Ovary (tissue), 9 donors: ENCODE measurements around the gene CFAP70. TPM values are rescaled to one million over a fixed set of nuclear protein-coding genes. Genes with fewer than 3 reads are reported as not detected.
"Not testable (repeated sequence)": the region's sequence is repeated elsewhere in the genome, so short reads cannot be mapped to it uniquely, and the experiment has no call there.

Experiments
- DNase-seq, 5 donors: peaks; one replicate each; pipeline ENCODE4 v3.0.0-alpha.2; 2019 to 2020
- H3K27ac ChIP-seq, 2 donors: fragments of 200-600 bp; one replicate each; pipeline versions ENCODE4 v1.5.1 to v1.8.0; 2019 to 2022
- H3K27me3 ChIP-seq: fragments of 200-600 bp; one replicate; pipeline ENCODE4 v1.8.0; 2022
- H3K36me3 ChIP-seq: fragments of 200-600 bp; sonication (generic); one replicate; pipeline ENCODE4 v1.5.1; 2019
- H3K4me1 ChIP-seq: one replicate; pipeline ENCODE4 v1.8.1; 2013; ENCODE audit warnings: mild to moderate bottlenecking, moderate library complexity; ENCODE audit not compliant: insufficient read depth
- H3K4me3 ChIP-seq: fragments of 200-600 bp; sonication (generic); one replicate; pipeline ENCODE4 v1.5.1; 2017
- H3K9me3 ChIP-seq, 2 donors: fragments of 200-600 bp in 1 of 2; sonication (generic) in 1 of 2; one replicate each; pipeline versions ENCODE4 v1.5.1 to v1.8.1; 2013 to 2019; ENCODE audit warnings: mild to moderate bottlenecking in 1 of 2, moderate library complexity in 1 of 2
- CTCF ChIP-seq, 3 donors: fragments of 450-650 bp in 2 of 3; fragments of 200-600 bp in 1 of 3; IDR thresholded peaks; one replicate each; pipeline versions ENCODE4 v1.5.1 to v1.8.0; 2016 to 2022; ENCODE audit warnings: antibody characterized with exemption in 3 of 3, mild to moderate bottlenecking in 1 of 3
- EP300 ChIP-seq: sonication (generic); formaldehyde crosslinking; IDR thresholded peaks from one replicate; pipeline ENCODE4 v1.6.1; 2017; ENCODE audit warnings: antibody characterized with exemption
- POLR2A ChIP-seq: fragments of 450-650 bp; IDR thresholded peaks from one replicate; pipeline ENCODE4 v1.6.1; 2017; ENCODE audit warnings: antibody characterized with exemption, mild to moderate bottlenecking, moderate library complexity
- WGBS, 3 donors: extraction: QIAGEN DNeasy Blood & Tissue Kit in 1 of 3; methylation state at CpG; one replicate each; pipeline versions ENCODE4 v1.1.5 to v1.1.7; 2013 to 2017; 5-methylcytosine and 5-hydroxymethylcytosine counted together
- intact Hi-C, 4 donors: fragments of 100-400 bp; cut with DNase I; formaldehyde crosslinking; loops; one replicate each; pipeline versions ENCODE4 v1.11.0 to v1.15.1; 2022 to 2023
- polyA plus RNA-seq, 2 donors: library from polyadenylated mRNA; stranded (reverse); fragments of 200-250 nt in 1 of 2; fragments of 350-450 nt in 1 of 2; fragmentation: Illumina TruSeq in 1 of 2; extraction: RNeasy Lipid Tissue Mini Kit (QIAGEN cat#74804) in 1 of 2; gene quantifications; one replicate each; pipeline ENCODE4 v1.2.3, GENCODE V29; 2013 to 2014
- total RNA-seq, 7 donors: library from RNA; depleted of rRNA in 2 of 7; stranded (reverse); fragments of >200 nt in 2 of 7; fragmentation: NEBNext Ultra II Directional in 3 of 7; extraction: Animal tissue kit (Norgen Biotek cat#: 25700) in 3 of 7; gene quantifications; one replicate each; pipeline versions ENCODE4 v1.1.0 to v1.2.4, GENCODE V29; 2016 to 2023
- donor health status: DM: no; HTN: no; CAD: no; lungs with moderate emphysema.
- donor health status: DM: no; HTN: no; CAD: no.
- donor health status: Bipolar disorder and iron deficiency.
- donor health status: DM: yes; HTN: yes; CAD: no.
- donor health status: DM: no; HTN: no; CAD: no.
- donor health status: DM: yes; HTN: yes; CAD: no.

Gene CFAP70
- total and polyA plus RNA-seq, 9 donors = 1.8 to 36.9 (median 3.8) TPM

DNA sequence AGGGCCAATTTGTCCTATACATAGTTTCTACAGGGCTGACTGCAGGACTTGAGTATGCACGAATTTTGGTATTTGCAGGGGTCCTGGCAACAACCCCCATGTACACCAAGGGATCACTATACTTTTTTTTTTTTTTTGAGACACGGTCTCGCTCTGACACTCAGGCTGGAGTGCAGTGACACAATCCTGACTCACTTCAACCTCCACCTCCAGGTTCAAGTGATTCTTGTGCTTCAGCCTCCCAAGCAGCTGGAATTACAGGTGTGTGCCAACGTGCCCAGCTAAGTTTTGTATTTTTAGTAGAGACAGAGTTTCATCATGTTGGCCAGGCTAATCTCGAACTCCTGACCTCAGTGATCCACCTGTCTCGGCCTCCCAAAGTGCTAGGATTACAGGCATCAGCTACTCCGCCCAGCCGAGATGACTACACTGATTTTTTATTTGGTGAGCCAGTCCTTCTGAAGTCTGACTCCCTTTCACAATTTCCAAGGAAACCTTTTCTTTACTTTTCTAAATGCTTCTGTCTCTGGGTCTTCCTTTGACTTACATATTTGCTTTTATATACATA, 19.8 kb downstream of the CFAP70 start:
- Histone ChIP-seq H3K36me3 (no peaks in the 10 kb centered on the region), H3K27me3 (no peaks in the 10 kb centered on the region), H3K9me3 (no peaks in the 10 kb centered on the region), H3K27ac (no peak overlapping the region), H3K4me1 (no peaks in the 10 kb centered on the region), H3K4me3 (no peak overlapping the region)
- TF ChIP-seq POLR2A = no peak
- TF ChIP-seq EP300 = no peak
- no peak for TF ChIP-seq CTCF (IDR thresholded peaks at IDR 0.05)
- intact Hi-C loops = no loop called here
- WGBS, 3 donors = 91 to 95% (median 94%) methylated on average over 8 of the region's 8 CpGs
- no peak for DNase-seq

- TF ChIP-seq POLR2A = no peak
- no peak for TF ChIP-seq CTCF (IDR thresholded peaks at IDR 0.05)
- TF ChIP-seq EP300 = no peak
- Histone ChIP-seq H3K9me3 (no peaks in the 10 kb centered on the region), H3K27me3 (no peaks in the 10 kb centered on the region), H3K36me3 (no peaks in the 10 kb centered on the region), H3K4me1 (no peaks in the 10 kb centered on the region), H3K4me3 (no peak overlapping the region), H3K27ac (no peak overlapping the region)
- WGBS, 3 donors = 96 to 98% (median 98%) methylated on average over 1 of the region's 1 CpG
- no peak for DNase-seq
- intact Hi-C loops = no loop called here
Observed at GRCh38 chr10:73333202-73333601, 25.5 kb downstream of the CFAP70 start.

DNA sequence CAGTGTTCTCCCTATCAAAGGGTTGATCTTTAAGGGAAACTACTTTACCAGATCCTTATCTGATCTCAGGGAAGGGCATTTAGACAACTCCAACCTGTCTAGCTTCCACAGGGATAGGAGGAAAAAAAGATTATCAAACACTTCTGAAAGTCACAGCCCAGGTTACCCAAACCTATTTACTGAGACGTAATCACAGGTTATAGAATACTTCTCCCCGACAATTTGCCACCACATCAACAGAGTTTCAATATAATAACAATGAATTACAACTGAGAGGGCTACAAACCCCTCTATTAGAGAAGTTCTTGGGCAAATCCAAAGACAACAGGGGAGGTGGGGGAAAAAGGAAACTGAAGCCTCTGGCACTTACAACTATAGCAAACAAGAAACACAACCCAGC, 26.3 kb downstream of the CFAP70 start:
- TF ChIP-seq POLR2A (no peak), EP300 (no peak), CTCF (IDR thresholded peaks at IDR 0.05) (no peak)
- H3K36me3 ChIP-seq = no peaks in the 10 kb centered on the region
- intact Hi-C loops = no loop called here
- H3K27me3 ChIP-seq = no peaks in the 10 kb centered on the region
- H3K9me3 ChIP-seq = no peaks in the 10 kb centered on the region
- no peak overlapping the region for H3K27ac ChIP-seq
- 81 to 91% (median 88%) methylated on average over 2 of the region's 2 CpGs for WGBS, 3 donors
- H3K4me3 ChIP-seq = no peak overlapping the region
- H3K4me1 ChIP-seq = no peaks in the 10 kb centered on the region
- DNase-seq = no peak

GRCh38 chr10:73328523-73328922, 30.1 kb downstream of the CFAP70 start:
- H3K27me3 ChIP-seq, H3K36me3 ChIP-seq, intact Hi-C loops, H3K9me3 ChIP-seq, H3K4me1 ChIP-seq, DNase-seq, H3K4me3 ChIP-seq, H3K27ac ChIP-seq: not testable (repeated sequence)
- WGBS, 3 donors = 100% methylated on average over 1 of the region's 1 CpG; no CpG with 5 or more reads in 2 of the 3 donors

- WGBS, 3 donors = 74 to 89% (median 86%) methylated on average over 2 to 4 of the region's 4 CpGs
- H3K4me1 ChIP-seq, H3K9me3 ChIP-seq, H3K4me3 ChIP-seq, H3K36me3 ChIP-seq, H3K27ac ChIP-seq, intact Hi-C loops, H3K27me3 ChIP-seq, DNase-seq: not testable (repeated sequence)
Observed at GRCh38 chr10:73325290-73325689, 33.4 kb downstream of the CFAP70 start.

- intact Hi-C loops = not testable (repeated sequence)
- WGBS, 3 donors = 96 to 100% (median 97%) methylated on average over 5 of the region's 5 CpGs
Observed at GRCh38 chr10:73323582-73323981, 35.1 kb downstream of the CFAP70 start.

More at GRCh38 chr10:73323582-73323981, 35.1 kb downstream of the CFAP70 start:
- H3K9me3 ChIP-seq, H3K4me1 ChIP-seq, DNase-seq, H3K27me3 ChIP-seq, H3K4me3 ChIP-seq, H3K36me3 ChIP-seq, H3K27ac ChIP-seq: not testable (repeated sequence)
